Islet of Langerhans (tissue), 1 donor: ENCODE results near the gene SH2B2.

Experiments
- FAIRE-seq: peaks from one replicate; lab custom pipeline; 2011; peaks lifted over from hg19 to GRCh38; lab: Jason Lieb, UNC

SH2B2 gene

GRCh38 chr7:102286237-102287110, at the start of gene SH2B2:
SH2B2 (plus strand) TSS chr7:102286868; CDS start chr7:102300551, 13,683 bp downstream.
- FAIRE-seq, result no peak

DNA sequence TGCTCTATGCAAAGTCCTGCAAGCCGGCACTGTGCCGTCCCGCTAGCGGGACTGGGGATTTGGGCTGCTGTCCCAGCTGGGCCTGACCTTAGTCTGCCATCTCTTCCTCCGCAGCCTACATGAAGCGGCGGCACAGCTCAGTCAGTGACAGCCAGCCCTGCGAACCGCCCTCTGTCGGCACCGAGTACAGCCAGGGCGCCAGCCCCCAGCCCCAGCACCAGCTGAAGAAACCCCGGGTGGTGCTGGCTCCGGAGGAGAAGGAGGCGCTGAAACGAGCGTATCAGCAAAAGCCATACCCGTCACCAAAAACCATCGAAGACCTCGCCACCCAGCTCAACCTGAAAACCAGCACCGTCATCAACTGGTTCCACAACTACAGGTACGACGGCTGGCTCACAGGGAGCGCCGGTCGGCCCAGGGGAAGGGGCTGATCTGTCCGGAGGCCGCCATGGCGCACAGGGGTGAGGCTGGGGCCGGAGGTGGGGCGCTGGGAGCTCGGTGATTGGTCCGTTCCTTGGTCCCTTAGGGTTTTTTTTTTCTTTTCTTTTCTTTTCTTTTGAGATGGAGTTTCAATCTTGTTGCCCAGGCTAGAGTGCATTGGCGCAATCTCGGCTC, 47.4 kb upstream of the SH2B2 start:
- no peak for FAIRE-seq

DNA sequence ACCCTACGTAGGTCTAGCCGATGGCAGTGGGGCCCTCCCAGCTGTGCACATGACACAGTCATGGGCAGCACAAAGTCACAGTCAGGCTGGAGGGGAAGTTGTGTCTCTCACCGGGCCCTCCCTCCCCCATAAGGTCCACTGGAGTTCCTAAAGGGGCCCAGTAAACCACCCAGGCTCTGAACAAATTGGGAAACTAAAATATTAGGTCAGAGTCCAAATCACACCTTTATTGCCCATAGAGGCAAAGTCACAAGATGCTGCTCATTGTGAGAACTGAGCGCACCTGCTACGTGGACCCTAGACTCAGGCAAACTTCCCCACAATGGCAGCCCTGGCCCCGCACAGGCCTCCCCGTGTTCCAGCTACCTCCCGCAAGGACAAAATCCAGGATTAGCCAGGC, 45.2 kb upstream of the SH2B2 start:
- FAIRE-seq, result no peak

DNA sequence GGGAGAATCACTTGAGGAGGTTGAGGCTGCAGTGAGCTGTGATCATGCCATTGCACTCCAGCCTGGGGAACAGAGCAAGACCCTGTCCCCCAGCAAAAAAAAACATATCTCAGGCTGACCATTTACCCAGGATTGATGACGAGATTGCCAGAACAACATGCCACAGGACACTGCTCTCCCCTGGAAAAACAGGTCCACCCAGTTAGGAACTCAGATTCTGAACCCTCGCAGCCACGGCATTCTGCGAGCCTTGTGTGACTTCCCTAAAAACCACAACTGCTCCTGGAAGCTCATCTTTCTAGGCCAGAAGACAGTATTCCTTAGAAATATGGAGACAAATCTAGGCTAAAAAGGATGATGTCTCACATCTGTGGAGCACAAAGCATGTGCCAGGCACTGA, 42.1 kb upstream of the SH2B2 start:
- no peak for FAIRE-seq

- no peak for FAIRE-seq
These were observed 38.6 kb upstream of the SH2B2 start for GRCh38 chr7:102248081-102248455.

DNA sequence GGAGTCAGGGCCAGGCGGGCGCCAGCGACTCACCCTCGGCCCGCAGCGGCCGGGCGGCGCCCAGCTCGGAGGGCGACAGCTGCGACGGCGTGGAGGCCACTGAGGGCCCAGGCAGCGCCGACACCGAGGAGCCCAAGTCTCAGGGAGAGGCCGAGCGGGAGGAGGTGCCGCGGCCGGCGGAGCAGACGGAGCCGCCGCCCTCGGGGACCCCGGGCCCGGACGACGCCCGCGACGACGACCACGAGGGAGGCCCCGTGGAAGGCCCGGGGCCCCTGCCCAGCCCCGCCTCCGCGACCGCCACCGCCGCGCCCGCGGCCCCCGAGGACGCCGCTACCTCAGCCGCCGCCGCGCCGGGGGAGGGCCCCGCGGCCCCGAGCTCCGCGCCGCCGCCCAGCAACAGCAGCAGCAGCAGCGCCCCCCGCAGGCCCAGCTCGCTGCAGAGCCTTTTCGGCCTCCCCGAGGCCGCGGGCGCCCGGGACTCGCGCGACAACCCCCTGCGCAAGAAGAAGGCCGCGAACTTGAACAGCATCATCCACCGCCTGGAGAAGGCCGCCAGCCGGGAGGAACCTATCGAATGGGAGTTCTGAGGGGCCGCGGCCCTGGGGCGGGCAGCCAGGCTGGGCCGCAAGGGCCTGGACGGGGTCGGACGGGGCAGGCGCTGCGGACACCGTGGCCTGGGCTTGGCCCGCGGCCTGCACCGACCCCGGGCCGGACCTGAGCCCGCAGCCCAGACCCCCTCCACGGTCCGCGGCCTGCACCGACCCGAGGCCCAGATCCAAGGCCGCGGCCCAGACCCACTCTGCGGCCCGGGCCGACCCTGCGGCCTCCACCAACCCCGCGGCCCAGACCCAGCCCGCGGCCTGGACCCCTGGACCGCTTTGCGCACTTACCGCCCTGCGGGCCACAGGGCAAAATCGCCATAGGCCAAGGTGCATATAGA, 37.9 kb upstream of the SH2B2 start:
- no peak for FAIRE-seq

GRCh38 chr7:102251531-102252365, 34.9 kb upstream of the SH2B2 start:
- FAIRE-seq, result no peak

DNA sequence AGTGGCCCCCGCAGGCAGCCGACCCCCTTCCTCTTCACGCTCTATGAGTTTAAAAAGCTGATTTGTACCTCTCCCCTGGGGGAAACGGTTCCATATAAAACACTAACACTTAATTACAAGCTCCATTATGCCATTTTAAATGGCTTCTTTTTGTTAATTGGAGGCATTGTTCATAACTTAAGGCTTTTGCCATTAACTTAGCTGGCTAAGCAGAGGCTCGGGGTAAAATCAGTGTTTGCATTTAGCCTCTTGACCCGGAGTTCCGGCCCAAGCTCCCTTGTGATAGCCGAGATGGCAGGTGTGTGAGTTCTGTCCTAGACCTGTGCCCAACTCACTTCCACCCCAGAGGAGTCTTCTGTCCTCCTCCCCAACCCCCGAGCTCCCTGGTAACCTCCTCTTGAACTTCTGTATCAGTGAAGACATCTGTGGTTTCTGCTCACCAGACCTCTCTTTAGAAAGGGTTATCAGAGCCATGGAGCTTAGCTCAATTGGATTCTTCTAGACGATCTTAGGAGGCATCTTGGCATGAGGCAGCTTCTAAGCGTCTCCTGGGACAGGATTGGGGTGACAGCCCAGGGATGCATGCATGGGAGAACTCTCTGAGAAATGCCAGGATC, 34.2 kb upstream of the SH2B2 start:
- FAIRE-seq, result no peak

GRCh38 chr7:102253066-102253972, 33.3 kb upstream of the SH2B2 start:
- no peak for FAIRE-seq

GRCh38 chr7:102253973-102254370, 32.7 kb upstream of the SH2B2 start:
- no peak for FAIRE-seq

DNA sequence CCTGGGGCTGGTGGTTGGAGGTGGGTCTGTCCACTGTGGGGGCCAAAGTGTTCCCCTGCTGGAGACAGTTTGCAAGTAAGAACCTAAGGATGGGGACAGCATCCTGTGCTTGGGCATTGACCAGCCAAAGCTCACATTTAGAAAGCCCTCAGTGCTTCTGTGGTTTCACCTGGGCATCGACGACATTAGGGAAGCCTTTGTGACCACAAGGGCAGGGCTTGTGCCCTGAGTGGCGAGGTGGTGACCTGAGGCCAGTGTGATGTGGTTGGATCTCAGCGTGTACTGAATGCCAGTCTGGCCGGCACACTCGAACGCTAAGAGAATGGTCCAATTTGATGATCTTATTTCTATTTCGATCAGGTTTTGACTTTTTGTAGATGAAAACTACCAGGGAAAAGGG, 32.1 kb upstream of the SH2B2 start:
- FAIRE-seq, result no peak

GRCh38 chr7:102255501-102255900, 31.2 kb upstream of the SH2B2 start:
- no peak for FAIRE-seq

DNA sequence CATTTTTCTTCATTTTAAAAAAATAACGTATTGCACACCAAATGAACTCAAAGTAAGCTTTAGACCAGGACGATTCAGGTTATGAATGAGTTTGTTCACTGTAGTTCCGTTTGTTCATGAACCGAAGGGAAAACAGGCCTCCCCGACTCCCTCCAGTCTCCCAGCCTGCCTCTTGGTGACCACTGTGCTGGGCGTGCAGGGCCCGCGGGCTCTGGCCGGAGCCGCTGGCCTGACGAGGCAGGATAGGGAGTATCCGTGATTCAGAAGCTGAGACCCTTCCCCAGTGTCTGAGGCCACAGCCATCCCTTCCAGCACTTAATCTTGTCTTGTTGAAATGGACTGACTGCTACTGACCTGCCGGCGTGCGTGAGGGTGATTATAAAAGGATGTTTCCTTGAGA, 30.8 kb upstream of the SH2B2 start:
- FAIRE-seq, result no peak

- FAIRE-seq, result no peak
These were observed 28.5 kb upstream of the SH2B2 start for GRCh38 chr7:102258073-102258748.

- no peak for FAIRE-seq
These were observed 27.9 kb upstream of the SH2B2 start for GRCh38 chr7:102258749-102259107.

DNA sequence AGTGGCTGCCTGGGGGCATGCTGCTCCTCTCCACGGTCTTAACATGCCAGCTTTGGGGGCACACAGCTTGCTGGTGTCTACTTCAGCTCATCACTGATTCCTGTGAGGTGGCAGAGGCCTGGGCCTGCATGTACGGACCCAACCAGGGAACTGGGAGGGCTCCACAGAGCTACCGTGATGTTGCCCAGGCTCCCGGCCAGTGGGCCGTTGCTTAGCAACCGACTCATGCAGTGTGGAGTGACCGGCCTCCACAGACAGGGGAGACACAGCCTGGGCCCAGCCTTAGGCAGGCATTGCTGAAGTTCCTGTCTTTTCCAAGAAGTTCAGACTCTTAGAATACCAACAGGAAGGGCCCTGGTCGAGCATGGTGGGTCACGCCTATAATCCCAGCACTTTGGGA, 25.8 kb upstream of the SH2B2 start:
- no peak for FAIRE-seq

DNA sequence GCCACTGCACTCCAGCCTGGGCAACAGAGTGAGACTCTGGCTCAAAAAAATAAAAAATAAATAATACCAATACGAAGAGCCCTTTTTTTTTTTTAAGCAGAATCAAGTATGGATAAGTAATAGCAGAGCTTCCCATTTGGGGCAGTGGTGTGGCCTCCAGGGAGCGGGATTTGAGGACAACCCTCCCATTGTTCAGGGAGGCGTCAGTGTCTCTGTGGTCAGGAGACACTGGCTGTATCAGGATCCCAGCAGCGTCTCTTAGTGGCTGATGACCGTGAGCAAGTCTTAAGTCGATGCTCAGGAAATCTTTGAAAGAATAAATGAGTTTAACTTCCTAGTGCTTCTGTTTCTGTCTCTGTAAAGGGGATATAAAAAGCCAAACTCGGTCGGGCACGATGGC, 25.2 kb upstream of the SH2B2 start:
- FAIRE-seq, result no peak

- no peak for FAIRE-seq
These were observed 24.1 kb upstream of the SH2B2 start for GRCh38 chr7:102262546-102262945.

DNA sequence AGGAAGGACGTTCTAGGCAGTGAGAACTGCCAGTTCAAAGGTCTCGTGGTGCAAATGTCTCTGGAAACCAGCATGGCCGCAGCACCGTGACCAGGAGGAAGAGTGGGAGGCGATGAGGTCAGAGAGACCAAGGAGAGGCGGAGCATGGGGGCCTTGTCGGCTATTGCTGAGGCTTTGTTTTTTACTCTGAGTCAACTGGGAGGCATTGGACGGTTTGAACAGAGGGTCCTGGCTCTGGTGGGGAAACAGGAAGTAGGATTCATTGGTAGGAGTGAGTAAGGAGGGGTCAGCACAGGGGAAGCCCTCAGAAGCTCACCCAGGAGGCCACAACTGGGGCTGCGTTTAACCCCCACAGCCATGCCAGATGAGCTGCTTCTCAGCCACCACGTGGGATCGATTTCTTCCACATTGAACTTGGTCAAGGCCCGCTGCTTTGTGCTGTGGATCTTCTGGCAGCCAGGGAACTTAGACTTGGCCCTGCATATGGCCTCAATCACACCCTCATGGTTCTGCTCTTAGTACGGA, 22.2 kb upstream of the SH2B2 start:
- FAIRE-seq, result no peak

GRCh38 chr7:102266541-102266940, 20.1 kb upstream of the SH2B2 start:
- FAIRE-seq, result no peak
